Stimulated activated CD8-positive, alpha-beta memory T cell treated with anti-CD3 and anti-CD28 coated beads, Interleukin-4, amount 100 ng/mL, for 48 hours (primary cell): Measurements from ENCODE around the gene ASCL3.
"Not testable (repeated sequence)": the region's sequence is repeated elsewhere in the genome, so short reads cannot be mapped to it uniquely, and the experiment has no call there.

ENCODE experiments used
- DNase-seq: peaks from one replicate; pipeline ENCODE4 v3.0.0-alpha.2; 2020

The ASCL3 gene

DNA sequence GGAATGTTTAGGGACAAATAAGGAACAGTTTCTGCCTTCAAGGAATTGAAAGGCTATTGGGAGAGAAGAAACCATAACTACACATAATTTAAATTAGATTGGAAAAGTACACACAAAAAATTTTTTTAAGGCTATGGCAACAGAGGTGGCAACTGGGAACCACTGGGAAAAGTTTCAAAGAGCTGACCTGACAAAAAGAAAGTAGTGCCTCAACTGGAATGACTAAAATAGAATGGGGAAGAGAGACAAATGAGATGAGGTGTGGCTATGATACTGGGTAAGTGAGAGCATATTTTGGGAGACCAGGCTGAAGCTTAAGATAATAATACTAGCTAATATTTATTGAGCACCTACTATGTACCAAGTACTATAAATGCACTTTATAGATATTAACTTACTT, 34.7 kb downstream of the ASCL3 start:
- no peak for DNase-seq

DNA sequence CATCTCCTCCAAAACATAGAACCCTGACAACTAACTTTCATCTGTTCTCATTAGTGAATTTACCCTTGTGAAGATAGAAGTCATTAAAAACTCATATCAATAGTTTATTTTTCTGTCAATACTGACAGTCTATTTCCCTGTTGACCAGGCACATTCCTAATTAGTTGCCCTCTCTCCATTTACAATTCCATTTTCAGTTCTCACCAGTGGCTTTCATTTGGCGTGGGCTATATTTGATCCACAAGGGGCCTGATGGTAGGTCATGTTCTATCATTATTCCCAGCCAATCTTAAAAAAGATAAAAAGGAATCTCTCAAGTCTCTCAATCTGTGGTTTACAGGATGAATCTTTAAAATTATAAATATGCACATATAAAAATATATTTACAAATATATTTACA, 35.7 kb downstream of the ASCL3 start:
- no peak for DNase-seq

DNA sequence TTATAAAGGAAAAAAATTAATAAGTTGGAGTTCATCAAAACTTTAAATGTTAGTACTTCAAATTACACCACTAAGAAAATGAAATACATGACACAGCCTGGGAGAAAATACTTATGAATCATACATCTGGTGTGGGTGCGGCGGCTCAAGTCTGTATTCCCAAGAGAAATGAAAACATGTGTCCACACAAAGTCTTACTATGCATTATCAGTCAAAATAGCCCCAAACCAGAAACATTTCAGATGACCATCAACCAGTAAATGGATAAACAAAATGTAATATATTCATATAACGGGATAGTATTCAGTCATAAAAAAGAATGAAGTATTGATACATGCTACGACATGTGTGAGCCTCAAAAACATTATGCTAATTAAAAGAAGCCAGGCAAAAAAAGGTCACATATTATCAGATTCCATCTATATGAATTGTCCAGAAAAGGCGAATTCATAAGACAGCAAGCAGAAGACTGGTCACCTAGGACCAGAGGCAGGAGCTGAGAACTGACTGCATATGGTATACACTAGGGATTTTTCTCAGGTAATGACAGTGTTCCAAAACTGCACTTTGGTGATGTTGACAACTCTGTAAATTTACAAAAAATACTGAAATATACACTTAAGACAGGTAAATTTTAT, 37.2 kb downstream of the ASCL3 start:
- DNase-seq = no peak

DNA sequence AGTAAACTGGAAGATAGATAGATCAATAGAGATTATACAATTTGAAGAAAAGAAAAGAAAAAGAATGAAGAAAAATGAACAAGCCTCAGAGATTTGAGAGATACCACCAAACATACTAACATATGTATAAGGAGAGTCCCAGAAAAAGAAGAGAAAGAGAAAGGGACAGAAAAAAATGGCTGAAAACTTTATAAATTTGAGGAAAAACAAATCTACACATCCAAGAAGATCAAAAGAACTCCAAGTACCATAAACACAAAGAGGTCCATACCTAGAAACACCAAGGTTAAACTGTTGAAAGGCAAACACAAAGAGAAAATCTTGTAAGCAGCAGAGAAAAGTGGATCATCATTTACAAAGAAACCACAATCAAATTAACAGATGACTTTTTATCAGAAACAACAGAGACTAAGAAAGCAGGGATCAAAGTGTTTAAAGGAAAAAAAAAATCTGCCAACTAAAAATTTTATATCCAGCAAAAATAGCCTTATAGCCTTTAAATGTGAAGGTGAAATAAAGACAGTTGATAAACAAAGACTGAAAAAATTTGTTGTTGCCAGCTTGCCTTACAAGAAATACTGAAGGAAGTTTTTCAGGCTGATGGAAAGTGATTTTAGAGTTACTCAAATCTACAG, 43.6 kb downstream of the ASCL3 start:
- DNase-seq = no peak

DNA sequence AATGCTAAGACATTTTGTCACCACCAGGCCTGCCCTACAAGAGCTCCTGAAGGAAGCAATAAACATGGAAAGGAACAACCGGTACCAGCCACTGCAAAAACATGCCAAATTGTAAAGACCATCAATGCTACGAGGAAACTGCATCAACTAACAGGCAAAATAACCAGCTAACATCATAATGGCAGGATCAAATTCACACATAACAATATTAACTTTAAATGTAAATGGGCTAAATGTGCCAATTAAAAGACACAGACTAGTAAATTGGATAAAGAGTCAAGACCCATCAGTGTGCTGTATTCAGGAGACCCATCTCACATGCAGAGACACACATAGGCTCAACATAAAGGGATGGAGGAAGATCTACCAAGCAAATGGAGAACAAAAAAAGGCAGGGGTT, 51.6 kb downstream of the ASCL3 start:
- not testable (repeated sequence) for DNase-seq
